NCI-H2171 treated with DMSO at 0.1 percent for 48 hours (cell line): ENCODE results near the gene CLDN7.
A peak's percentile ranks its signal among the peaks of the same experiment; 100 is the strongest.

Source experiments
- DNase-seq: peaks from one replicate; lab custom pipeline; 2025; lab: John Stamatoyannopoulos, UW

The CLDN7 gene

GRCh38 chr17:7262192-7262934, at the start of gene CLDN7:
CLDN7 (minus strand) TSS chr17:7262478; CDS start chr17:7262043, 435 bp downstream.
- DNase-seq, result peak; percentile 73

- DNase-seq, result no peak
These were observed 48.9 kb upstream of the CLDN7 start for GRCh38 chr17:7311110-7311705.

GRCh38 chr17:7309628-7310027, 47.4 kb upstream of the CLDN7 start:
- DNase-seq, result no peak

GRCh38 chr17:7308625-7309433, 46.6 kb upstream of the CLDN7 start:
- peak; percentile 46 for DNase-seq

GRCh38 chr17:7307686-7308624, 45.7 kb upstream of the CLDN7 start:
- DNase-seq, result peak; percentile 60

GRCh38 chr17:7306911-7307685, 44.8 kb upstream of the CLDN7 start, which contains the start of gene EIF5A:
EIF5A (plus strand) TSS chr17:7307628; CDS start chr17:7309636, 2,008 bp downstream.
- peak; percentile 100 for DNase-seq

GRCh38 chr17:7304179-7304578, 41.9 kb upstream of the CLDN7 start:
- DNase-seq, result no peak

GRCh38 chr17:7296189-7296861, 34.0 kb upstream of the CLDN7 start:
- DNase-seq, result peak; percentile 69

- no peak for DNase-seq
These were observed 33.2 kb upstream of the CLDN7 start for GRCh38 chr17:7295230-7296180.

- DNase-seq, result peak; percentile 56
These were observed 32.4 kb upstream of the CLDN7 start, which contains the start of gene YBX2 for GRCh38 chr17:7294614-7295153. YBX2 (minus strand) TSS chr17:7294639; CDS start chr17:7294500, 139 bp downstream.

GRCh38 chr17:7293816-7294613, 31.7 kb upstream of the CLDN7 start:
- DNase-seq, result no peak

- no peak for DNase-seq
These were observed 30.9 kb upstream of the CLDN7 start for GRCh38 chr17:7293159-7293558.

- no peak for DNase-seq
These were observed 30.5 kb upstream of the CLDN7 start for GRCh38 chr17:7292729-7293128.

- DNase-seq, result no peak
These were observed 29.9 kb upstream of the CLDN7 start for GRCh38 chr17:7292194-7292593.

GRCh38 chr17:7290685-7291084, 28.4 kb upstream of the CLDN7 start:
- no peak for DNase-seq

- no peak for DNase-seq
These were observed 27.9 kb upstream of the CLDN7 start for GRCh38 chr17:7290166-7290565.

GRCh38 chr17:7289256-7290032, 27.2 kb upstream of the CLDN7 start:
- no peak for DNase-seq
